HG03045 (cell line): ENCODE data around the gene PLEKHM2.

Source experiments
- ATAC-seq: cut with Tn5 transposase; IDR thresholded peaks from one replicate; pipeline ENCODE4 v1.9.1; 2021; ENCODE audit warnings: mild to moderate bottlenecking, moderate library complexity; ENCODE audit not compliant: unreplicated experiment

The PLEKHM2 gene

DNA sequence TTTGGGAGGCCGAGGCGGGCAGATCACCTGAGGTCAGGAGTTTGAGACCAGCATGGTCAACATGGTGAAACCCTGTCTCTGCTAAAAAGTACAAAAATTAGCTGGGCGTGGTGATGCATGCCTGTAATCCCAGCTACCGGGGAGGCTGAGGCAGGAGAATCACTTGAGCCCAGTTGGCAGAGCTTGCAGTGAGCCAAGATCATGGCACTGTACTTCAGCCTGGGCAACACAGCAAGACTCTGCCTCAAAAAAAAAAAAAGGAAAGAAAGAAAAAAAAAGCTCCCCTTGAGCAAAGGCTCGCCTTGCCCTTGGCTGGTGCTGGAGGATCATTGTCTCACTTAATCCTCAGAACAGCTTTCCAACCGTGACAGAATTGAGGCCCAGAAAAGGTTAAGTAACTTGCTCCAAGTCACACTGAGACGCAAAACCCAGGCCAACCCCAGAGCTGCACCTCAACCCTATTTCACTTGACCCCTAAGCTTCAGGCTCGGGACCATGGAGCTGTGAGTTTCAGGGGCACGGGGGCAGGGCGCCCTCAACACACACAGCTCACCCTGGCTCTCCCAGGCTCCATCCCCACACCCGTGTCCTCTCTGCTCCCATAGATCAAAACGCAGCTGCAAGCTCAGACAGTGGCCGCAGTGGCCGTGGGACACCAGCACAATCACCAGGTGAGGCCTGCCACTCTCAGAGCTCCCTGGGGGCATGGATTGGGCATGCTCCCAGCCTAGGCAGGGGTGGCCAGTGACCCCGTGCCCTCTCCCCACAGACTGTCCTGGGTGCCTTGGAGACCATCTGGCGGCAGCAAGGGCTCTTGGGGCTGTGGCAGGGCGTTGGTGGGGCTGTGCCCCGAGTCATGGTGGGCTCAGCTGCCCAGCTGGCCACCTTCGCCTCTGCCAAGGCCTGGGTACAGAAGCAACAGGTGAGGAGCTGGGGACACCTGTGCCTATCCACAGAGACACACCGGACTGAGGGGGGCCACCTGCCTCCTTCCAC is 53.5 kb downstream of the PLEKHM2 start:
- ATAC-seq: no peak

DNA sequence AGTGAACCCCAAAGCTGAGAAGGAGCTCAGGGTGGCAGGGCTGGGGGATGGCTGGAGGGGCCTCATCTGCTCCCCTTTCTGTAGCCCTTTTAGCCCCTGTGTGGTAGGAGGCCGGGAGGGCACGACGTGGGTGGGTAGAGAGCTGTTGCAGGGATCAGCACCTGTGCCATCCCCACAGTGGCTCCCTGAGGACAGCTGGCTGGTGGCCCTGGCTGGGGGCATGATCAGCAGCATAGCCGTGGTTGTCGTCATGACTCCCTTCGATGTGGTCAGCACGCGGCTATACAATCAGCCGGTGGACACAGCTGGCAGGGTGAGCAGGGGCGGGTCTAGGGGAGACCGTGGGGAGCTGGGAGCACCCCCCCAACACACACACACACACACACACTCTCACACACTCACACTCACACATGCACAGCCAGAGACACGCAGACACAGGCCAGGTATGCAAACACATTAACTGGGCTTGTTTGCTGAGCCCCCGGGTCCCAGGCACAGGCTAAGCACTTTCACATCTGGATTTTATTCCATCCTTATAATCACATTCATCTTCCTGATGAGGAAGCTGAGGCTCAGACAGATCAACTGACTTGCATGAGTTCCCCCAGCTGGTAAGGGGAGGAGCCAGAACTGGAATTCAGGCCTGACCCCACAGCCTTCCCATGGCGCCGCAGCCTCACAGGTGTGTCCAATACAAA is 54.4 kb downstream of the PLEKHM2 start:
- ATAC-seq: no peak

DNA sequence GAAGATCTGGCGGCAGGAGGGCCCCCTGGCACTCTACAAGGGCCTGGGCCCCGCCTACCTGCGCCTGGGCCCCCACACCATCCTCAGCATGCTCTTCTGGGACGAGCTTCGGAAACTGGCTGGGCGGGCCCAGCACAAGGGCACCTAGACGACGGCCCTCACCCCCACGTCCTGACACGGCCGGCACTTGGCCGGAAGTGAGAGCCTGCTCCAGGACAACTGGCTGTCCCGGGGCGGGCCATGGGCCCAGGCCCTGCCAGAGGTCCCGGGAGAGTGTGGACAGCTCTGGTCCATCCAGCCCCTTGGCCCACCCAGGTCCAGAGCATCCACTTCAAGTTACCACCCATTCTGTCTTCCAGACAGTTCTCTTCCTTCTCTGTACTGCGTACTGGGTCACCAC is 55.1 kb downstream of the PLEKHM2 start:
- no peak for ATAC-seq

DNA sequence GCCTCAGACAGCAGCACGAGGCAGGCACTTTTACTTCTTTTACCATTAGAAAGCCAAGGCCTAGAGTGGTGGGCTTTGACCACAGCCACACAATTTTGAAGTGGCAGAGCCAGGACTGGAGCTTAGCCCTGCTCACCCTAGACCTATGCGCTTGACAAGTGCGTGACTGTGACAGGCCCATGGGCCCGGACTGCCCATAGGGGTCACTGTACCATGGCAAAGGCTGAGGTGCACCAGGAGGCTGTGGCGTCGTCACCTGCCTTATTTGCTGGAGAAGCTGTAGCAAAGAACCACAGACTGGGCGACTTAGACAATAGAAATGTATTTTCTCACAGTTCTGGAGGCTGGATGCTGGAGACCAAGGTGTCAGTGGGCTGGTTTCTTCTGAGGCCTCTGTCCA is 55.6 kb downstream of the PLEKHM2 start:
- no peak for ATAC-seq

DNA sequence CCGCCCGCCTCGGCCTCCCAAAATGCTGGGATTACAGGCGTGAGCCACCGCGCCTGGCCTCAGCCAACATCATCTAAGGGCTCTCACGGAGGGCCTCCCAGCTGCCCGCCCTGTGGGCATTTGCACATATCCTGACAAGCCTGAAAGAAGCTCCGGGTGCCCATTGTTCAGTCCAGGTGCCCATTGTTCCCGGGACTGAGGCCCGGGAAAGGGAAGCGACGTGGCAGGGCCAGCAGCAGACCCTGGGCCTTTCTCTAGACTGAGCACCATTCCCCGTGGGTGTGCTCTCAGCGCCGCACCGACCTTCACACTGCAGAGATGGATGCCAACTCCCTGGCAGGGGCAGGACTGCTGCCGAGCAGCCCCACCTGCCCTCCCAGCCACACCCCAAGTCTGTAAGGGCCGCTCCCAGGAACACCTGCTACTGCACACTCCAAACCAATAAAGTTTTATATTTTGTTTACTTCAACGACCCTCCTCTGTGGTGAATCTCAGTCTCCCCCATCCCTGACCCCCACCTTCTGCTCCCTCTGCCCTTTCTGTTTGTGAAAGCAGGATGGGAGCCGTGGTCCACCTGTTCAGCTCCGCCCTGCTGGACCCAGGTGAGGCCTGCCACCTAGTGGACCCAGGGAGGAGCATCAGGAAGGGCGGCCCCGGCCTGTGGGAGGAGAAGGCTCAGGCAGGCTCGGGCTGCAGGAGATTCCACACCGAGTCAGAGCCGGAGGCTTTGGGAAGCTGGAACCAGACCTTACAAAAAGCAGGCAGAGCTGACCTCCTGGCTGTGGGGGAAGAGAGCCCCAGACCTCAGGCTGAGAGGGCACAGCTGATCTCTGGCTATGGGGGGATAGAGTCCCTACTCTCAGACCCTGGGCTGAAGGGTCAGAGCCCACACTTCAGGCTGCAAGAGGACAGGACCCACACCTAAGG is 57.1 kb downstream of the PLEKHM2 start:
- ATAC-seq: no peak

DNA sequence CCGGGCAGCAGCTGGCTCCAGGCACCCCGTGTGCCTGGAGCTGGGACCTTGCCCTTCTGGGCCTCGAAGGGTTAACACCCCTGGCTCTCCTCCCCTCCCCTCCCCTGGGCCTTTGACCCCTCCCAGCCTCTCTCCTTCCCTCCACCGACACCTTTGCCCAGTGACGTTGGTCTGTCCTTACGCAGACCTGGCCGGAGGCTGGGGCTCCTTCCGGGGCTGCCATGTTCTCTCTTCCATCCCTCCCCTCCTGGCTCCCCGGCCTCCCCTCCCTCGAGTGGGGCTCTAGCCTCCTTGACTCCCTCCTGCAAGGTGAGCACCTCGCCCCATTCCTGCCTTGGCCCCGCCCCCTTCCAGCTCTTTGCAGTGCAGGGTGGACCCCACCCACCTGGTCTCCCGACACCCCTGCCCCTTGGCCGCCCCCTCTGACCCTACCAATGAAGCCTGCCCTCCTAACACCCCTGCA is 58.2 kb downstream of the PLEKHM2 start, which contains the start of gene TMEM82:
TSS of gene TMEM82 (plus strand) at position 161 of the 463 bp plus-strand sequence. CDS start at position 222, 61 bp downstream.
- ATAC-seq: no peak

DNA sequence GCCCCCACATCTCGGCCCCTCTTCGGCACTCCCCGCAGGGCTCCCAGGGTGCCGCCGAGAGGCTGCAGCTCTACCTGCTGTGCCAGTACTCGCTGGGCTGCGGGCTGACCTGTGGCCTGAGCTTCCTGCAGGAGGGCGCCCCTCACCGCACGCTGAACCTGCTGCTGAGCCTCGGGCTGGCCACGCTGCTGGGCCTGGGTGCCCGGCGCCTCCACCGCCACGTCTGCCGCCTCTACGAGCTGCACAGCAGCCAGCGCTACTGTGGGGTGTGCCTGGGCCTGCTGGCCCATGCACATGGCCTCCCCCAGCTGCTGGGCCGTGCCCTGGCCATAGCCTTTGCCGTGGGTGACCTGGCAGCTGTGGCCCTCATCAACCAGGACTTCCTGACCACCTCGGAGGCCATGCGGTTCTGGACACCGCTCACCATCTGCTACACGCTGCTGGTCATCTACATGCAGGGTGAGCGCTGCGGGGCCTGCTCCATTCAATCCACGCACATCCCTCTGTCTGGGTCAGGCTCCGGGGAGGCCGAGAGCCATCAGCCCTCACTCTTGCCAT is 60.1 kb downstream of the PLEKHM2 start:
- no peak for ATAC-seq

DNA sequence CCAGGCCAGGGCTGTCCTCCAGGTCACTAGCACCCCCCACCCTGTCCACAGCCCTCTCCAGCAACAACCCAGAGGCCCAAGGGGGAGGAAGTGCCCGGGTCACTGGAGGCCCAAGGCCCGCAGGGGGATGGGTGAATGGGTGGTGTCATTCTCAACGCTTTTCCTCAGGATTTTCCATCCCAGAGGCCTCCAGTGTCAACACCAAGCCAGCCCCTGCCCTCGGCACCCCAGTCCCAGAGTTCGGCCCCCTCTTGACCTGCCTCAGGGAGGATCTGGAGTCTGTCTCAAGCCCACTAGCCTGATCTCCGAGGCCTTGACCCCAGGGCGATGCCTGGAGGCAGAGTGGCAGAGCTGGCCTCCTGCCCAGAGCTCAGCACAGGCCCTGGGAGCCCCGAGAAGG is 63.3 kb downstream of the PLEKHM2 start:
- no peak for ATAC-seq

DNA sequence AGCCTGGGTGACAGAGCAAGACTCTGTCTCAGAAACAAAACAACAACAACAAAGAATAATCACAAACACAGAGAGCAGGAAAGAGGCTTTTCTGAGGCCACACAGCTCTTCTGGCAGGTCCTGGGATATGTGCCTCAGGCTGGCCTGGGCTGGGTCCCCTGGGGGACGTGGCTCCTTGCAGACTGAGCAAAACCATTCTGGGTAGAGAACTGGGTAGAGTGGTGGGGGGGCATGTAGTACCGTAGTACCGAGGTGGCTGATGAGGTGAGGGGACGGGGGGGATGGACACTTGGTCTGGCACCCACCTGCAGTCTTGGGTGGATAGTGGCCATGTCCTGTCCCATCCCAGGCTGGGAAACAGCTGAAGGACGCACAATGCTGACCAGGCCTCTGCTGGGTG is 64.1 kb downstream of the PLEKHM2 start:
- no peak for ATAC-seq

DNA sequence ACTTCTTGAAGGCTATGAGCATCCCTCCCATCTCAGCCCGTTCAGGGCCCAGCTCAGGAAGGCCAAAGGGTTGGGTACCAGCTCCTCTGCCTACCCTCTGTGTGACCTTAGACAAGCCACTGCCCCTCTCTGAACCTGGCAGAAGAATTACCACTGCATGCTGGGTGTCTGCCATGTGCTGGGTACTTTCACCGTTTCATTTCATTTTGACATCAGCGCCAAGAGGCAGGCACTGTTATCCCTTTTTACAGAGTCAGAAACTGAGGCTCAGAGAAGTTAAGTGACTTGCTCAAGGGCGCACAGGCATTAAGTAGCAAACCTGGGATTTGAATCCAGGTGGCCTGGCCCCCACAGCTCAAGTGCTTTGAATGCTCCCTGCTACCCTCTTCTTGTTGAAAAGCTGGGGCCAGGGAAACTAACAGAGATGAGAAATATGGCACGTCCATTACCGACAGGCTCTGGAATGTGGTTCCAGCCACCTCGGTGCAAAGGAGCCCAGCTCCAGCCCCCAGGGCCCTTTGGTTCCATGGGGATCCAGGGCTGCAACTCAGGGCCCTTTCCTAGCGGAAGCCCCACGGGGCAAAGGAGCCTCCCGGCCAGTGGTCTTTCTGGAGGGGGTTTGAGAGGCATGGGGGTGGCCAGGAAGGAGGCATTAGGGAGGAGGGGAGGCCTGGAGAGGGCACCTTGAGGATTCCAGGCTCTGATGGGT is 64.7 kb downstream of the PLEKHM2 start:
- ATAC-seq: no peak

DNA sequence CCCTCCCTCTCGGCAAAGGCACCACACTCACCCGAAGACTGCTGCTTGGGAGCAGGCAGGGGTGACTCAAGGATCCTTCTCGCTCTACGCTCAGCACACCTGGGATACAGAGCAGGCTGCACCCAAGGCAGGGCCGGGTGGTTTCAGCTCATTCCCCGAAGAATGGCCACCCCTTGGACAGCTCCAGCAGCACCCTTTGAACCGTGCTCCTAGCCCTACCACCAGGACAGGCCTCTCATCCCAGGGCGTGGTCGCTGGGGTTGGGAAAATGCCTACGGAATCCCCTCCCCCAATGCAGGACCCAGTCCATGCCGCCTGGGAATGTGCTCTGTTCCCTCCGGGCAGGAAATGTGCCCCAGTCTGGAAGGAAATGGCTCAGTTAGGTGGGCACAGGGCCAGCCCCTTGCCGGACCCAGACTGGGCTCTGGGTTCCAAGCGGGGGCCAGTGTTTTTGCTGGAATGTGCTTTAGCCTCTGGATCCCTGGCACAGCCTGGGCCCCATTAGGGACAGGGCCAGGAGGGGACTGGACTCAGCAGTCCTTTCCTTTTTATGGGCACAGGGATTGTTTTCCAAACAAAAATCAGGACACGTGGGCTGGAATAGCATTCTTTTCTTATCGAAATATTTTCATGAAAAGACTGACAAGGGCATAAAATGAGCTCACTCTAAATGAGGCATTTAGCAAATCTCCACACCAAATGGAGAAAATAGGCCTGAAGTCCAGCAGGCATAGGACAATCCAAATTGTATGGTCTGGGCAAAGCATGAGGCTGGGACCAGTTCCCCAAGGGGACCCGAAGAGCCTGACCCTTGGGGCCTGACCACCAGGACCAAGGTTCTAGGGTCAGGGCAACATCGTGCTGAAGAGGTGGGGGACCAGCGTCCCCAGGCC is 65.5 kb downstream of the PLEKHM2 start:
- ATAC-seq: no peak

DNA sequence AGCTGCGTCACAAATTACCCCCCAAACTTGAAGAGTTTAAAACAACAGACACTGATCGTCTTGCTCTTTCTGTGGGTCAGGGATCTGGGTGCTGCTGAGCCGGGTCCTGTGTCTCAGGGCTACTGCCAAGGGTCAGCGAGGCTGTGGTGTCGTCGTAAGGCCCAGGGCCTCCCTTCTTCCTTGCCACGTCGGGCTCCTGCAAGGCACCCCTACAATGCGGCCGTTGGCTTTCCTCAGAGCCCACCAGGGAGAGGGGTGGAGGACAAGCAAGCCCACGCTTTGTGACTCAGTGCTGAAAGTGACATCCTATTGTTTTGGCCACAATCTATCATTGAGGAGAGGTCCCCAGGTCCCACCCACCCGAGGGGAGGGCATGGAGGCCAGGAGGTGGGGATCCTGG is 66.8 kb downstream of the PLEKHM2 start:
- no peak for ATAC-seq

DNA sequence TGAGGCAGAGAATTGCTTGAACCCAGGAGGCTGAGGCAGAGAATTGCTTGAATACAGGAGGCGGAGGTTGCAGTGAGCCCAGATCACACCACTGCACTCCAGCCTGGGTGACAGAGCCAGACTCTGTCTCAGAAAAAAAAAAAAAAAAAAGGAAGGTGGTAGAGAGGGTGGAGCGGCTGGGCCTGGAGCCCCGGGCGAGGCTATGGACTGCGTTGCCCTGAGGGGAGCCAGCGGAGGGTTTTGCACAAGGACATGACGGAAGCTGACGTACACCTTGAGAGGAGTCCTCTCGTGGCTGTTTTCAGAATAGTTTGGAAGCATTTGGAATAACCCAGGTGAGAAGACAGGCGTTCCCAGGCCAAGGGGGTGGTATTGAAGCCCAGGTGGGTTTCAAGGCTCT is 67.6 kb downstream of the PLEKHM2 start:
- ATAC-seq: no peak

DNA sequence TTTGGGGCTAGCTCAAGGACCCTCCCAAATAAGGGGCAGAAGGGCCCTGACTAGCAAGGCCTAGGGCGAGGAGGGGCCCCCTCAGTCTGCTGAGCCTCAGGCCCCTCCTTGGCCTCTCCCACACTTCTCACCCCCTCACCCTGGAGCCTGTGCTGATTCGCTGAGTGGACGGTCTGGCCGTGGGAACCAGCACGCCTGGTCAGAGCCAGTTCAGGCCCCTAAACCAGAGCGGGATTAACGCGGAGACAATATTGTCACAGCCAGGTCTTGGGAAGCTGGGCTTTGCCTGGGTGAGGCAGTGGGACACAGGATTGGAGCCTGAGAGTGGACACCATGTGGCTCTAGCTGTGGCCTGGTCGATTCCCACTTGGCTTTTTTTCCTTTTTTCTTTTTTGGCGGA is 69.7 kb downstream of the PLEKHM2 start:
- no peak for ATAC-seq

DNA sequence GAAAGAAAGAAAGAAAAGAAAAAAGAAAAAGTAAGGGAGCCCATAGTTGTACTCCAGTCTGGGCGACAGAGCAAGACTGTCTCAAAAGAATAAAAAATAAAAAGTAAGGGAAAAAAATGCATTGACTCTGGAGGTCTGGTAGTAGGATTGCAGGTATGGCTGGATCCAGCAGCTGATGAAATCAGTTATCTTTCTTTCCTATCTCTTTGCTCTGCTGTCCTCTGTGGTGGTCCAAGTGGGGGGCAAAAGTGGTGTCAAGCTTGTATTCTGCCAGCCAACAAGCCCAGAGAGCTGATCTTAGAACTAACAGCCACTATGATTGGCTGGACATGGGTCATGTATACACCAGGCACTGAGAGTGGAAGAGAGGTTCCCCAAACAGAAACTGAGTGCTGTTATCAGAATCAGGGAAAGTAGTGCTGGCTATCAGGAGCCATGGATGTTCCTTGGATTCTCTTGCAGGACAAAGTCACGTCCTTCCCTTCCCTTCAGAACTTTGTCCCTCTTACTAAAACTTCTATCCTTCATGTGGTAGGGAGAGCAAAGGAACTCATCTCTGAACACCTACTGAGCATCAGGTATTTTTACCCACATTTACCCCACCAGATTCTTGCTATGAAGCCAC is 71.0 kb downstream of the PLEKHM2 start:
- no peak for ATAC-seq

DNA sequence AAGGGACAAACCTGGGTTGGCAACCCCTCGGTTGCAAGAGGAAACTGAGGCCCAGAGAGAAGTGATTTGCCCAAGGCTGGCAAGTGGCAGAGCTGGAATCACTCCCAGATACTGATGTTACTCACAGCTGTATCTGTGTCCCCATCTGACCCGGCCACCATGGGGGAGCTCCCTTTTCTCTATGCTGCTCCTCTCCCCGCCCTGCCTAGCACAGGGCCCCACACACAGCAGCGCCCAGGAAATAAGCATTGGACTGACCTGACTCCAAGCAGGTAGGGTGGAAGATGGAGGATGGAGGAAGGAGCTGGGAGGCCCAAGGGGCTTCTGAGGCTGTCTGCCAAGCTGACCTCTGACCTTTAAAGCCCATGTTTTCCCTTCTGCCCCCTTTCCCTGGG is 71.5 kb downstream of the PLEKHM2 start:
- ATAC-seq: no peak

DNA sequence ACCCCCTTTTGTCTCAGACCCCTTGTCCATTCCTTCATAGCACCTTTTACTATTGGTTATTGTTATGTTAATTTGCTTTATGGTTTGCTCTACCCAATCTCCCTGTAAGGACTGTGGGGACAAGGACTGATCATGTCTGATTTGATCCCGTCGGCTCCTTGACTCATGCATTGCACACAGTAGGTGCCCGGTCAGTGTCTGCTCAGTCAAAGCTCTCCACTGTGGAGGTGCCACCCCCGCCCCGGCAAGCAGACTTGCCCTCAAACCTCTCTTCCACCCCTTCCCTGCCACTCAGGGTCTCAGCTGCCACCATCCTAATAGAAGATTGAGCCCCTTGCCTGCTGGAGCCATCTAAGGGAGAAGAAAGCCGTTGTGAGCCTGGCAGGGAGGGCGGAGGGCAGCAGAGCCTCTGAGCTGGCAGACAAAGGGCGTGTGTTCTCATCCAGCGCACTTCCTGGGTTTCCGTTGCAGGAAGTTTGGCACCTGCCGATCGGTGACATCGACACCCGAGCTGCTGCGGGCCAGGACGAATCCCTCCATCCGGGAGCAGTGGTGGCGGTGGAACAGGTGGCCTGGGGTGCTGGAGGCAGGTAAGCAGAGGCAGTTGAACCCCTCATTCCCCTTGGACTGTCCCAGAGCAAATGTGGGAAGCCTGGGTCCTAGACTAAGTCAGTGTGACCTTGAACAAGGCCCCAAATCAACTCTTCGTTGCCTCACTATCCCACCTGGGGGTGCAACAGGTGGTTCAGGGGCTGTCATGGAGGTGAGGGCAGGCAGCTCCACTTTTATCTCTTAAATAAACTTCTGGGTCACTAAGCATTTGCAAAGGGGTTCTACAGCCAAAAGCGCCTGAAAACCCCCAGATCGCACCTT is 72.3 kb downstream of the PLEKHM2 start:
- ATAC-seq: no peak
